ENCODE results near the gene ASTN1. TPM values are rescaled to one million over a fixed set of nuclear protein-coding genes. Genes with fewer than 3 reads are reported as not detected.

Gene ASTN1
- total and polyA plus RNA-seq, 4 experiments from 2014 or later: not detected

DNA sequence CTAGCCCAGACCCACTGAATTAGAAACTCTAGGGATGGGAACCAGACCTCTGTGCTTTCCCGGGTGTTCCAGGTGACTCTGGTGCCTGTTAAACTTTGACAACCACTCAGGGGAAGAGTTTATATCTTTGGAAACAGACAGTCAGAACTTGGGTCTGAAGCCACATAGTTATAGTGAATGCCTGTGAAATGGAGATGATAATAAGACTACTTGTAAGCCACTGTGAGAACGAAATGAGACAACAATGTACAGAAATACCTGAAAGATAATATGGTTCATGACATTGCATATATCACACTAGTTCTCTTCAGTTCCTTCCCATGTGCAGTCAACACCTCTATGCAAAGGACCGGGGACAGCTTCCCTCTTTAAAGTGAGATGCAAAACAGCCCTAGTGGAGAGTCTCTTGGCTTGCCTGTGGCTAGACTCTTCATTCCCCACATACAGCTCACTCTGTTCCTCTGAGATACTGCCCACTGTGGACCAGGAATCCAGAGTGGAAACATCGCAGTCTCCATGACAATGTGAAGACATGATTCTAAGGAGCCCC lies 287.5 kb downstream of the ASTN1 start:
- peaks cover 3 to 5% of the 10 kb centered on the region in 2 donors for H3K27me3 Mint-ChIP-seq
- POLR2A ChIA-PET (ENCODE audit: partially characterized antibody): no interaction called here
- H3K36me3 ChIP-seq (ENCODE audit: insufficient read depth, low read length): no peaks in the 10 kb centered on the region

DNA sequence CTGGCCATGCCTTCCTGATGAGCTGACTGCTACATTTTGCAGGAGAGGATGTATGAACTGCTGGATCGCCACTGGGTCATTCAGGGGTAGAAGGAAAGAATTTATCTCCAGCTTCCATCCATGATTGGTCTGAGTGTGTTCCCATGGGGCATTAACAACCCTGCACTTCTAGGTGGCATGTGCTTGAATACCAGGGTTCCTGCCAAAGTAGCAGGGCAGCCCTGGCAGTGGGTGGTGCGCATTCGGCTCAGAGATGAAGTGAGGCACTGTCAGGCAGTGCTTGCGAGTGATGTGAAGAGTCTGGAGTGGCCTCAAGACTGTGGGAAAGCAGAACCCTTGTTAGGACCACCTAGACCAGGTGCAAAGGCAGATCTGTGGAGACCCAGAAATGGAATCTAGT lies 294.9 kb downstream of the ASTN1 start:
- H3K9me3 ChIP-seq (ENCODE audit: control insufficient read depth in 1 of 2, low read length in 2 of 2): no peaks in the 10 kb centered on the region
- DNase-seq: no peak
- Mint-ChIP-seq H3K27me3 (peaks cover 2 to 3% of the 10 kb centered on the region in 2 donors), H3K4me3 (no peak overlapping the region), H3K4me1 (no peaks in the 10 kb centered on the region), H3K9me3 (peaks cover 0 to 7% (median 0%) of the 10 kb centered on the region in 8 donors), H3K36me3 (no peaks in the 10 kb centered on the region), H3K27ac (peak overlapping the region in 1 of 7 donors; percentile 7)
- no peak overlapping the region for H3K27ac ChIP-seq (ENCODE audit: low read depth, low read length)
- intact Hi-C loops (cut with micrococcal nuclease): no loop called here
- ChIA-PET CTCF (ENCODE audit: partially characterized antibody) (no interaction called here), POLR2A (ENCODE audit: partially characterized antibody) (no interaction called here)
- no peaks in the 10 kb centered on the region for H3K27me3 ChIP-seq (ENCODE audit: insufficient read depth, low read length)
- no peaks in the 10 kb centered on the region for H3K36me3 ChIP-seq (ENCODE audit: insufficient read depth, low read length)
- H3K4me3 ChIP-seq (ENCODE audit: low read length in 2 of 2): no peak overlapping the region
- no peaks in the 10 kb centered on the region for H3K4me1 ChIP-seq (ENCODE audit: insufficient read depth, low read length)

More for the DNA sequence above, 287.5 kb downstream of the ASTN1 start:
- H3K4me1 Mint-ChIP-seq: no peaks in the 10 kb centered on the region
- H3K4me3 Mint-ChIP-seq: no peak overlapping the region
- no peak overlapping the region for H3K27ac Mint-ChIP-seq
- H3K27me3 ChIP-seq (ENCODE audit: insufficient read depth, low read length): no peaks in the 10 kb centered on the region
- no peak overlapping the region for H3K27ac ChIP-seq (ENCODE audit: low read depth, low read length)
- peaks cover 0 to 4% (median 1%) of the 10 kb centered on the region in 8 donors for H3K9me3 Mint-ChIP-seq
- intact Hi-C loops (cut with micrococcal nuclease): no loop called here
- H3K36me3 Mint-ChIP-seq: no peaks in the 10 kb centered on the region
- CTCF ChIA-PET (ENCODE audit: partially characterized antibody): no interaction called here
- no peak overlapping the region for H3K4me3 ChIP-seq (ENCODE audit: low read length in 2 of 2)
- H3K4me1 ChIP-seq (ENCODE audit: insufficient read depth, low read length): no peaks in the 10 kb centered on the region
- no peaks in the 10 kb centered on the region for H3K9me3 ChIP-seq (ENCODE audit: control insufficient read depth in 1 of 2, low read length in 2 of 2)
- no peak for DNase-seq

DNA sequence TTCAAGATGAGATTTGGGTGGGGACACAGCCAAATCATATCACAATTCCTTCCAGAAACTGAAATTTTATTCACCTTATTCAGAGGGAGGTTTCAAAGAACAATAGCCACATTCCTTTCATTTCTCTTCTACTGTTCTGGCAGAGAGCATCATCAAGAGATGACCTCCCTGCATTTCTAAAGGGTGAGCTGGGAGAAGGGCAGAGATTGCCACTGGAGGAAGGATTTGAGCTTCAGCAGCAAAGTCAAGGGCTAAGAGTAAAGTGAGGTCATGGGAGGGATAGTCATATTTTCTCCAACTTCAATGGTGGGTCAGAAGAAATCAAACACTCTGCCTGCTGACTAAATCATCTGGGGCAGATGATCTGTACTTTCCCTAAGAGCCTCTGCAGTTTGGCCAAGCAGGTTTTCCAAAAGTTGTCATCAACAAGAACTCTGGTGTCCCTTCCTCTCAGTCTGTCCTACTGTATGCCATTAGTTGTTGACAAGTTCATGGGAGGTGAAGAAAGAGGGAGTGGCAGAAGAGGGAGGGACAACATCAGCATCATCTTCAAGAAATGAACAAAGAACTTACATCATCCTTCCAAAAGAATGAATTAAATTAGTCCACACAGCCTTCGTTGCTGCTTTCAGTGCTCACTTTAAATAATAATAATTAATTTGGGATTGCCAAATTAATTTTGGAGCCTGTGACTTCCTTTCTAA lies 298.3 kb downstream of the ASTN1 start:
- H3K4me3 Mint-ChIP-seq: no peak overlapping the region
- no peaks in the 10 kb centered on the region for H3K9me3 ChIP-seq (ENCODE audit: control insufficient read depth in 1 of 2, low read length in 2 of 2)
- DNase-seq: no peak
- intact Hi-C loops (cut with micrococcal nuclease): no loop called here
- H3K27ac ChIP-seq (ENCODE audit: low read depth, low read length): no peak overlapping the region
- H3K9me3 Mint-ChIP-seq: peaks cover 0 to 5% (median under 1%) of the 10 kb centered on the region in 8 donors
- H3K36me3 Mint-ChIP-seq: no peaks in the 10 kb centered on the region
- CTCF ChIA-PET (ENCODE audit: partially characterized antibody): no interaction called here
- H3K27me3 Mint-ChIP-seq: peaks cover 0 to 3% of the 10 kb centered on the region in 2 donors
- H3K36me3 ChIP-seq (ENCODE audit: insufficient read depth, low read length): no peaks in the 10 kb centered on the region
- H3K4me1 ChIP-seq (ENCODE audit: insufficient read depth, low read length): no peaks in the 10 kb centered on the region
- H3K4me3 ChIP-seq (ENCODE audit: low read length in 2 of 2): no peak overlapping the region
- POLR2A ChIA-PET (ENCODE audit: partially characterized antibody): no interaction called here
- H3K27me3 ChIP-seq (ENCODE audit: insufficient read depth, low read length): no peaks in the 10 kb centered on the region
- no peak overlapping the region for H3K27ac Mint-ChIP-seq
- H3K4me1 Mint-ChIP-seq: no peaks in the 10 kb centered on the region

DNA sequence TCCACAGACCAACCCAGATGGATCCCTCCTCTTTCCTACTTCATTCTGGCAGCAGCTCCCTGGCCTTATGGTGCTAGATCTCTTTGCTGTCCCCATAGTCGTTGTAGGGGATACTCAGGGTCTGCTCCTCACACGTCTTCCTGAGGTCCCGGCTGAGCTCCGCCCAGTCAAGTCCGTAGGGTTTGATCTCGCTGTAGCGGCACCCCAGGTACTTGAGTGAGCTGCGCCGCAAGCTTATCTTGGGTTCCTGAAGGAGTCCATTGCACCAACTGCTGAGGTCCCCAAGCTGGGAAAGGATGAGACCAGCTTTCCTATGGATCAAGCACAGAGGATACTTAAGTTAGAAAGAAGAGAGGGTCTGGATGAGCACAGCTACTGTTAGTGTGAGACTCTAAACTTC lies 300.3 kb downstream of the ASTN1 start:
- DNase-seq: no peak
- Histone ChIP-seq H3K9me3 (ENCODE audit: control insufficient read depth in 1 of 2, low read length in 2 of 2) (no peaks in the 10 kb centered on the region), H3K27me3 (ENCODE audit: insufficient read depth, low read length) (no peaks in the 10 kb centered on the region), H3K4me3 (ENCODE audit: low read length in 2 of 2) (no peak overlapping the region), H3K27ac (ENCODE audit: low read depth, low read length) (no peak overlapping the region), H3K4me1 (ENCODE audit: insufficient read depth, low read length) (no peaks in the 10 kb centered on the region), H3K36me3 (ENCODE audit: insufficient read depth, low read length) (no peaks in the 10 kb centered on the region)
- H3K4me1 Mint-ChIP-seq: no peaks in the 10 kb centered on the region
- H3K4me3 Mint-ChIP-seq: no peak overlapping the region
- ChIA-PET POLR2A (ENCODE audit: partially characterized antibody) (no interaction called here), CTCF (ENCODE audit: partially characterized antibody) (no interaction called here)
- H3K36me3 Mint-ChIP-seq: no peaks in the 10 kb centered on the region
- no peak overlapping the region for H3K27ac Mint-ChIP-seq
- peaks cover 0 to 4% (median under 1%) of the 10 kb centered on the region in 8 donors for H3K9me3 Mint-ChIP-seq
- H3K27me3 Mint-ChIP-seq: peaks cover 0 to 3% of the 10 kb centered on the region in 2 donors
- intact Hi-C loops (cut with micrococcal nuclease): no loop called here

DNA sequence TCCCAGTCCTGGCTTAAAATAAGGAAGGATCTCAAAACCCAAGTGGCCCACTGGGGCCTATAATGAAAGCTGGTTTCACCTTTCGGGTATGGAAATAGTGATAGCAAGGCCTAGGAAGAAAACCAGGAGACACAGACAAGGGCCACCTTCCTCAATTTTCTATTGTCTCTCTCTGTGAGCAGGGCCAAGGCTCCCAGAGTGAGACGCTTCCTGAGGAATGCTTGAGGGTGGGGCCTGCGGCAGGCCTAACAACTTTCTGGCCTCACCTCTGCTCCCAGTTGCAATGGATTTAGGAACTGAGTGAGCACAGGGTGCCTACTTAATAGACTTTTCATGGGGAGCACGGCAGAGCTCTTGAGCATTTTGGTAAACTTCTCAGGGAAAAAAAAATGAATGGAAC lies 300.9 kb downstream of the ASTN1 start:
- peaks cover 0 to 3% of the 10 kb centered on the region in 2 donors for H3K27me3 Mint-ChIP-seq
- intact Hi-C loops (cut with micrococcal nuclease): no loop called here

DNA sequence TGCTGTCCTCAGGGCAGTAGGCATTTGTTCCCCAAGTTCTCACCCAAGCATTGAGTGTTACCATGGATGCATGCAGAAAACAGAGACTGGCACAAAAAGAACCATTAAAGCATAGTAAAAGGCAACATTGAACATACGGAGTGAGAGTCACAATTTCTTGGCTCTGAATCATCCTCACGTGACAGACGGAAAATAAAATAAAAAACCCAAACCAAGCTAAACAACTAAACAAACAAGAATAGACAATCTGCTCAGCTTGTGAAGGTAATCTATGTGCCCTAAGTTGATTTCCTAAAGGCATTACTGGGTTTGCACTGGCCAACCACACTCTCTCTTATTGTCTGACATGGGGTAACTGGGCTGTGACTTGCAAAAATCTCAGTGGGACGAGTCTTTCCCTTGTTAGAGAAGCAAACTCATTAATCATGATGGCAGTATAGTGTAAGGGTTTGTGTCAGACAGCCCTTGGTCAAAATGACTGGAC lies 306.0 kb downstream of the ASTN1 start:
- H3K9me3 ChIP-seq (ENCODE audit: control insufficient read depth in 1 of 2, low read length in 2 of 2): no peaks in the 10 kb centered on the region
- no peak overlapping the region for H3K27ac ChIP-seq (ENCODE audit: low read depth, low read length)
- Mint-ChIP-seq H3K27me3 (no peaks in the 10 kb centered on the region), H3K36me3 (no peaks in the 10 kb centered on the region), H3K9me3 (peaks cover 0 to 4% (median 0%) of the 10 kb centered on the region in 8 donors), H3K27ac (no peak overlapping the region), H3K4me3 (no peak overlapping the region), H3K4me1 (no peaks in the 10 kb centered on the region)
- H3K4me1 ChIP-seq (ENCODE audit: insufficient read depth, low read length): no peaks in the 10 kb centered on the region
- H3K27me3 ChIP-seq (ENCODE audit: insufficient read depth, low read length): no peaks in the 10 kb centered on the region
- no peak for DNase-seq
- no peaks in the 10 kb centered on the region for H3K36me3 ChIP-seq (ENCODE audit: insufficient read depth, low read length)
- POLR2A ChIA-PET (ENCODE audit: partially characterized antibody): no interaction called here
- intact Hi-C loops (cut with micrococcal nuclease): no loop called here
- H3K4me3 ChIP-seq (ENCODE audit: low read length in 2 of 2): no peak overlapping the region
- CTCF ChIA-PET (ENCODE audit: partially characterized antibody): no interaction called here

More for the DNA sequence above, 300.9 kb downstream of the ASTN1 start:
- Histone ChIP-seq H3K4me1 (ENCODE audit: insufficient read depth, low read length) (no peaks in the 10 kb centered on the region), H3K27me3 (ENCODE audit: insufficient read depth, low read length) (no peaks in the 10 kb centered on the region), H3K4me3 (ENCODE audit: low read length in 2 of 2) (no peak overlapping the region), H3K27ac (ENCODE audit: low read depth, low read length) (no peak overlapping the region), H3K36me3 (ENCODE audit: insufficient read depth, low read length) (no peaks in the 10 kb centered on the region), H3K9me3 (ENCODE audit: control insufficient read depth in 1 of 2, low read length in 2 of 2) (no peaks in the 10 kb centered on the region)
- no peaks in the 10 kb centered on the region for H3K36me3 Mint-ChIP-seq
- DNase-seq: no peak
- ChIA-PET CTCF (ENCODE audit: partially characterized antibody) (no interaction called here), POLR2A (ENCODE audit: partially characterized antibody) (no interaction called here)
- H3K4me3 Mint-ChIP-seq: no peak overlapping the region
- H3K27ac Mint-ChIP-seq: no peak overlapping the region
- H3K4me1 Mint-ChIP-seq: no peaks in the 10 kb centered on the region
- H3K9me3 Mint-ChIP-seq: peaks cover 0 to 4% (median under 1%) of the 10 kb centered on the region in 8 donors

DNA sequence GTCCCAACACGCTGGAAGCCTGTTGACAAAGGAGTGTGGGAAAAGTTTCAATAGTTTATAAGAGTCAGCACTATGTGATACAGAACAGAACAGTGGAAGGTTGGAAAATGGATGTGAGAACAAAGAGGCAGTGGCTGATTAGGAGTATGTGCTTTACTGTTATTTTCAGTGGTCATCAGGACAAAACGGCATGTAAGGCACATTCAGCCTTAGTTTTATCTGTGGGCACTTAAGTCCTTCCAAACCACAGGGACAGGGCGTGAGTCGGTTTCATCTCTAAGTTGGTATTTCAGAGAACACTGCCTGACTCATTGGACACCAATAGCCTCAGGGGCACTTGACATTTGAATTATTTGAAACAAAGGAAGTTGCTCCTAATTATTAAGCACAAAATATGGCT lies 306.9 kb downstream of the ASTN1 start:
- Mint-ChIP-seq H3K27ac (no peak overlapping the region), H3K4me3 (no peak overlapping the region), H3K27me3 (no peaks in the 10 kb centered on the region), H3K4me1 (no peaks in the 10 kb centered on the region), H3K36me3 (no peaks in the 10 kb centered on the region), H3K9me3 (peaks cover 0 to 4% (median 0%) of the 10 kb centered on the region in 8 donors)
- Histone ChIP-seq H3K27ac (ENCODE audit: low read depth, low read length) (no peak overlapping the region), H3K4me1 (ENCODE audit: insufficient read depth, low read length) (no peaks in the 10 kb centered on the region), H3K36me3 (ENCODE audit: insufficient read depth, low read length) (no peaks in the 10 kb centered on the region), H3K9me3 (ENCODE audit: control insufficient read depth in 1 of 2, low read length in 2 of 2) (no peaks in the 10 kb centered on the region), H3K4me3 (ENCODE audit: low read length in 2 of 2) (no peak overlapping the region), H3K27me3 (ENCODE audit: insufficient read depth, low read length) (no peaks in the 10 kb centered on the region)
- POLR2A ChIA-PET (ENCODE audit: partially characterized antibody): no interaction called here
- CTCF ChIA-PET (ENCODE audit: partially characterized antibody): no interaction called here
- DNase-seq: no peak
- intact Hi-C loops (cut with micrococcal nuclease): no loop called here

Data from CD4-positive, alpha-beta memory T cell (primary cell).